CD4-positive, alpha-beta memory T cell (primary cell): ENCODE results near the gene GALNT10. TPM values are rescaled to one million over a fixed set of nuclear protein-coding genes. Genes with fewer than 3 reads are reported as not detected.

Experiments used
- CTCF ChIA-PET: fragments of 350-600 bp; sonication (Branson Sonifier 250); formaldehyde crosslinking; loops from one replicate; lab custom pipeline; 2021; ENCODE audit warnings: inconsistent platforms; ENCODE audit not compliant: partially characterized antibody; lab: Charles Lee
- POLR2A ChIA-PET: fragments of 350-600 bp; sonication (Branson Sonifier 250); formaldehyde crosslinking; loops from one replicate; lab custom pipeline; 2021; ENCODE audit not compliant: partially characterized antibody; lab: Charles Lee
- DNase-seq, 5 donors: peaks; one replicate each; pipeline versions ENCODE4 v3.0.0 to v3.0.0-alpha.2; 2020 to 2022; ENCODE audit warnings: mixed read lengths in 1 of 5
- H3K27ac ChIP-seq: one replicate; pipeline ENCODE4 v1.7.0; 2013; ENCODE audit warnings: low read depth, low read length
- H3K27me3 ChIP-seq: 2 replicates; pipeline ENCODE4 v1.7.0; 2013; ENCODE audit warnings: mild to moderate bottlenecking, low read length, moderate library complexity; ENCODE audit not compliant: insufficient read depth
- H3K36me3 ChIP-seq: 2 replicates; pipeline ENCODE4 v1.7.0; 2013; ENCODE audit warnings: mild to moderate bottlenecking, low read length, moderate library complexity; ENCODE audit not compliant: insufficient read depth
- H3K4me1 ChIP-seq: 2 replicates; pipeline ENCODE4 v1.7.0; 2013; ENCODE audit warnings: mild to moderate bottlenecking, low read length, moderate library complexity; ENCODE audit not compliant: insufficient read depth
- H3K4me3 ChIP-seq, 2 donors: one replicate each; pipeline ENCODE4 v1.7.0; 2013; ENCODE audit warnings: low read length in 2 of 2, mild to moderate bottlenecking in 1 of 2
- H3K9me3 ChIP-seq, 2 donors: one replicate each; pipeline ENCODE4 v1.7.0; 2013; ENCODE audit warnings: low read length in 2 of 2, control low read depth in 1 of 2; ENCODE audit not compliant: control insufficient read depth in 1 of 2
- H3K27ac Mint-ChIP-seq, 7 donors: one replicate each; pipeline ENCODE4 v1.8.0; 2020 to 2021; ENCODE audit warnings: mixed read lengths in 7 of 7, mild to moderate bottlenecking in 6 of 7, inconsistent platforms in 3 of 7, moderate library complexity in 3 of 7
- H3K27me3 Mint-ChIP-seq, 2 donors: one replicate each; pipeline ENCODE4 v1.8.0; 2020 to 2021; ENCODE audit warnings: mixed read lengths in 2 of 2
- H3K36me3 Mint-ChIP-seq, 2 donors: one replicate each; pipeline ENCODE4 v1.8.0; 2020 to 2021; ENCODE audit warnings: mixed read lengths in 2 of 2, inconsistent platforms in 1 of 2, mild to moderate bottlenecking in 1 of 2
- H3K4me1 Mint-ChIP-seq, 4 donors: one replicate each; pipeline ENCODE4 v1.8.0; 2020 to 2021; ENCODE audit warnings: mixed read lengths in 4 of 4, mild to moderate bottlenecking in 1 of 4
- H3K4me3 Mint-ChIP-seq, 8 donors: one replicate each; pipeline ENCODE4 v1.8.0; 2020 to 2021; ENCODE audit warnings: mixed read lengths in 8 of 8, mild to moderate bottlenecking in 7 of 8, moderate library complexity in 6 of 8, inconsistent platforms in 3 of 8
- H3K9me3 Mint-ChIP-seq, 8 donors: one replicate each; pipeline ENCODE4 v1.8.0; 2020 to 2021; ENCODE audit warnings: mixed read lengths in 8 of 8, mild to moderate bottlenecking in 5 of 8, inconsistent platforms in 3 of 8, moderate library complexity in 1 of 8
- intact Hi-C: fragments of 100-400 bp; cut with micrococcal nuclease; formaldehyde crosslinking; loops from one replicate; pipeline ENCODE4 v1.15.1; 2023
- polyA plus RNA-seq, 2 donors: library from polyadenylated mRNA; unstranded; fragments of 300-500 nt; fragmentation: Illumina TruSeq; gene quantifications; one replicate each; pipeline ENCODE4 v1.2.3, GENCODE V29; 2021
- total RNA-seq, 2 experiments: library from RNA; stranded (reverse); gene quantifications; one replicate each; pipeline ENCODE4 v1.2.3, GENCODE V29; 2021

The GALNT10 gene
- total and polyA plus RNA-seq, 4 experiments from 2014 or later = 9.6 to 35.7 (median 26.8) TPM

GRCh38 chr5:154278908-154279307 lies 88.4 kb downstream of the GALNT10 start:
- no peak overlapping the region for H3K27ac Mint-ChIP-seq

GRCh38 chr5:154284433-154284832 lies 93.9 kb downstream of the GALNT10 start:
- intact Hi-C loops = no loop called here
- H3K4me1 ChIP-seq = no peaks in the 10 kb centered on the region
- H3K9me3 ChIP-seq = no peaks in the 10 kb centered on the region
- POLR2A ChIA-PET = no interaction called here
- H3K27me3 ChIP-seq = no peaks in the 10 kb centered on the region
- Mint-ChIP-seq H3K36me3 (peaks cover 0 to 3% of the 10 kb centered on the region in 2 donors), H3K27me3 (no peaks in the 10 kb centered on the region), H3K27ac (no peak overlapping the region), H3K4me1 (peaks cover 0 to 23% (median 17%) of the 10 kb centered on the region in 4 donors), H3K4me3 (no peak overlapping the region), H3K9me3 (no peaks in the 10 kb centered on the region)
- CTCF ChIA-PET = no interaction called here
- no peak overlapping the region for H3K27ac ChIP-seq
- no peak overlapping the region for H3K4me3 ChIP-seq
- H3K36me3 ChIP-seq = no peaks in the 10 kb centered on the region
- no peak for DNase-seq

More at GRCh38 chr5:154278908-154279307, 88.4 kb downstream of the GALNT10 start:
- ChIA-PET POLR2A (no interaction called here), CTCF (no interaction called here)
- H3K4me3 ChIP-seq = no peak overlapping the region
- H3K27ac ChIP-seq = no peak overlapping the region
- no peak for DNase-seq
- intact Hi-C loops = no loop called here
- Mint-ChIP-seq H3K36me3 (peaks cover 0 to 9% of the 10 kb centered on the region in 2 donors), H3K4me1 (peaks cover 2 to 17% (median 14%) of the 10 kb centered on the region in 4 donors), H3K4me3 (no peak overlapping the region), H3K27me3 (no peaks in the 10 kb centered on the region), H3K9me3 (no peaks in the 10 kb centered on the region)
- H3K9me3 ChIP-seq = no peaks in the 10 kb centered on the region
- H3K27me3 ChIP-seq = no peaks in the 10 kb centered on the region
- H3K36me3 ChIP-seq = no peaks in the 10 kb centered on the region
- H3K4me1 ChIP-seq = peaks cover 5% of the 10 kb centered on the region

GRCh38 chr5:154285661-154286408 lies 95.3 kb downstream of the GALNT10 start:
- Histone ChIP-seq H3K4me1 (no peaks in the 10 kb centered on the region), H3K4me3 (no peak overlapping the region), H3K36me3 (no peaks in the 10 kb centered on the region), H3K27me3 (no peaks in the 10 kb centered on the region), H3K9me3 (no peaks in the 10 kb centered on the region), H3K27ac (no peak overlapping the region)
- Mint-ChIP-seq H3K36me3 (peaks cover 0 to 3% of the 10 kb centered on the region in 2 donors), H3K27ac (peak overlapping the region in 4 of 7 donors; percentile 6 to 58 (median 44)), H3K27me3 (no peaks in the 10 kb centered on the region), H3K9me3 (no peaks in the 10 kb centered on the region), H3K4me1 (peaks cover 0 to 23% (median 17%) of the 10 kb centered on the region in 4 donors), H3K4me3 (no peak overlapping the region)
- CTCF ChIA-PET = interaction anchor here (1.4 kb wide), 1 partner anchor 13 kb away, joined by 3 read pairs; no protein-coding TSS in a partner anchor
- POLR2A ChIA-PET = no interaction called here
- no peak for DNase-seq
- intact Hi-C loops = no loop called here

- H3K4me1 Mint-ChIP-seq = peaks cover 0 to 25% (median 17%) of the 10 kb centered on the region in 4 donors
- CTCF ChIA-PET = interaction anchor here (1.4 kb wide), 2 partner anchors 14 to 214 kb away, joined by 3 to 4 read pairs; no protein-coding TSS in a partner anchor
- no peaks in the 10 kb centered on the region for H3K4me1 ChIP-seq
- no peaks in the 10 kb centered on the region for H3K36me3 ChIP-seq
- H3K4me3 Mint-ChIP-seq = no peak overlapping the region
- H3K36me3 Mint-ChIP-seq = peaks cover 0 to 5% of the 10 kb centered on the region in 2 donors
- H3K27me3 Mint-ChIP-seq = no peaks in the 10 kb centered on the region
- POLR2A ChIA-PET = no interaction called here
- DNase-seq = no peak
- H3K27ac Mint-ChIP-seq = no peak overlapping the region
- H3K9me3 ChIP-seq = no peaks in the 10 kb centered on the region
- no peaks in the 10 kb centered on the region for H3K27me3 ChIP-seq
- no peaks in the 10 kb centered on the region for H3K9me3 Mint-ChIP-seq
- intact Hi-C loops = no loop called here
- no peak overlapping the region for H3K4me3 ChIP-seq
- no peak overlapping the region for H3K27ac ChIP-seq
Observed at GRCh38 chr5:154286557-154286956, 96.0 kb downstream of the GALNT10 start.

GRCh38 chr5:154287136-154287535 lies 96.6 kb downstream of the GALNT10 start:
- H3K27me3 ChIP-seq = no peaks in the 10 kb centered on the region
- no peaks in the 10 kb centered on the region for H3K9me3 ChIP-seq
- Mint-ChIP-seq H3K27ac (no peak overlapping the region), H3K36me3 (peaks cover 0 to 5% of the 10 kb centered on the region in 2 donors), H3K4me1 (peaks cover 0 to 26% (median 17%) of the 10 kb centered on the region in 4 donors), H3K27me3 (no peaks in the 10 kb centered on the region), H3K4me3 (no peak overlapping the region), H3K9me3 (no peaks in the 10 kb centered on the region)
- no peak overlapping the region for H3K27ac ChIP-seq
- CTCF ChIA-PET = interaction anchor here (1.4 kb wide), 2 partner anchors 14 to 215 kb away, joined by 3 to 4 read pairs; no protein-coding TSS in a partner anchor
- no peak overlapping the region for H3K4me3 ChIP-seq
- H3K4me1 ChIP-seq = no peaks in the 10 kb centered on the region
- DNase-seq = no peak
- intact Hi-C loops = no loop called here
- POLR2A ChIA-PET = no interaction called here
- no peaks in the 10 kb centered on the region for H3K36me3 ChIP-seq

GRCh38 chr5:154288145-154288544 lies 97.6 kb downstream of the GALNT10 start:
- Mint-ChIP-seq H3K4me1 (peaks cover 0 to 26% (median 17%) of the 10 kb centered on the region in 4 donors), H3K27ac (peak overlapping the region in 2 of 7 donors; percentile 20 to 74), H3K27me3 (no peaks in the 10 kb centered on the region), H3K4me3 (no peak overlapping the region), H3K36me3 (peaks cover 4 to 8% of the 10 kb centered on the region in 2 donors), H3K9me3 (no peaks in the 10 kb centered on the region)
- ChIA-PET CTCF (interaction anchor here (1.4 kb wide), 1 partner anchor 216 kb away, joined by 4 read pairs; no protein-coding TSS in a partner anchor), POLR2A (no interaction called here)
- Histone ChIP-seq H3K27ac (no peak overlapping the region), H3K36me3 (no peaks in the 10 kb centered on the region), H3K4me3 (no peak overlapping the region), H3K27me3 (no peaks in the 10 kb centered on the region), H3K4me1 (no peaks in the 10 kb centered on the region), H3K9me3 (no peaks in the 10 kb centered on the region)
- intact Hi-C loops = no loop called here
- no peak for DNase-seq

GRCh38 chr5:154291917-154292316 lies 101.4 kb downstream of the GALNT10 start:
- intact Hi-C loops = no loop called here
- DNase-seq = no peak

More at GRCh38 chr5:154291917-154292316, 101.4 kb downstream of the GALNT10 start:
- no peak overlapping the region for H3K4me3 Mint-ChIP-seq
- peaks cover 29 to 31% of the 10 kb centered on the region in 2 donors for H3K36me3 Mint-ChIP-seq
- CTCF ChIA-PET = interaction anchor here (1.4 kb wide), 1 partner anchor 9 kb away, joined by 3 read pairs; no protein-coding TSS in a partner anchor
- peaks cover 0 to 2% (median 0%) of the 10 kb centered on the region in 8 donors for H3K9me3 Mint-ChIP-seq
- H3K27ac Mint-ChIP-seq = peak overlapping the region in 1 of 7 donors; percentile 1
- POLR2A ChIA-PET = no interaction called here
- no peaks in the 10 kb centered on the region for H3K4me1 ChIP-seq
- peaks cover 0 to 17% (median 10%) of the 10 kb centered on the region in 4 donors for H3K4me1 Mint-ChIP-seq
- no peak overlapping the region for H3K4me3 ChIP-seq
- H3K36me3 ChIP-seq = peaks cover 4% of the 10 kb centered on the region
- no peaks in the 10 kb centered on the region for H3K9me3 ChIP-seq
- no peaks in the 10 kb centered on the region for H3K27me3 ChIP-seq
- no peak overlapping the region for H3K27ac ChIP-seq
- no peaks in the 10 kb centered on the region for H3K27me3 Mint-ChIP-seq
